Endodermal cell (in vitro differentiated cells): ENCODE data around the gene PRRT3. TPM values are rescaled to one million over a fixed set of nuclear protein-coding genes. Genes with fewer than 3 reads are reported as not detected.

Experiments
- DNase-seq: peaks from one replicate; pipeline ENCODE4 v3.0.0-alpha.2; 2017
- H3K27ac ChIP-seq: 2 replicates; pipeline ENCODE4 v1.5.1; 2013; ENCODE audit warnings: mild to moderate bottlenecking, low read depth, low read length, moderate library complexity
- H3K27me3 ChIP-seq: 2 replicates; pipeline ENCODE4 v1.6.1; 2013; ENCODE audit warnings: mild to moderate bottlenecking, low read length, moderate library complexity; ENCODE audit not compliant: insufficient read depth, control insufficient read depth, poor library complexity, severe bottlenecking
- H3K36me3 ChIP-seq: 2 replicates; pipeline ENCODE4 v1.7.0; 2013; ENCODE audit warnings: mild to moderate bottlenecking, low read length, moderate library complexity; ENCODE audit not compliant: control insufficient read depth, insufficient read depth
- H3K4me1 ChIP-seq: one replicate; pipeline ENCODE4 v1.7.0; 2013; ENCODE audit warnings: low read length; ENCODE audit not compliant: control insufficient read depth, insufficient read depth
- H3K4me3 ChIP-seq: 2 replicates; pipeline ENCODE4 v1.5.1; 2013; ENCODE audit warnings: mild to moderate bottlenecking, low read length, moderate library complexity
- H3K9ac ChIP-seq: 2 replicates; pipeline ENCODE4 v1.6.1; 2013; ENCODE audit warnings: mild to moderate bottlenecking, low read length, moderate library complexity; ENCODE audit not compliant: poor library complexity, severe bottlenecking; ENCODE audit errors: extremely low read depth
- H3K9me3 ChIP-seq: 2 replicates; pipeline ENCODE4 v1.6.1; 2013; ENCODE audit warnings: mild to moderate bottlenecking, low read length, moderate library complexity; ENCODE audit not compliant: control insufficient read depth
- H3K27ac Mint-ChIP-seq: 2 replicates; pipeline ENCODE4 v1.8.0; 2020; ENCODE audit warnings: mixed read lengths
- H3K27me3 Mint-ChIP-seq: 2 replicates; pipeline ENCODE4 v1.8.0; 2021; ENCODE audit warnings: mild to moderate bottlenecking, mixed read lengths; ENCODE audit not compliant: insufficient read depth
- H3K36me3 Mint-ChIP-seq: 2 replicates; pipeline ENCODE4 v1.8.0; 2020; ENCODE audit warnings: low read depth, mixed read lengths
- H3K4me1 Mint-ChIP-seq: 2 replicates; pipeline ENCODE4 v1.8.0; 2020; ENCODE audit warnings: mixed read lengths
- H3K4me3 Mint-ChIP-seq: 2 replicates; pipeline ENCODE4 v1.8.0; 2020; ENCODE audit warnings: mild to moderate bottlenecking, moderate library complexity, mixed read lengths
- H3K9me3 Mint-ChIP-seq: 2 replicates; pipeline ENCODE4 v1.8.0; 2020; ENCODE audit warnings: mild to moderate bottlenecking, mixed read lengths
- CTCF ChIP-seq: fragments of 200-600 bp; sonication (generic); conservative IDR thresholded peaks from 2 replicates; pipeline ENCODE4 v1.5.0; 2021; ENCODE audit warnings: antibody characterized with exemption, mild to moderate bottlenecking
- WGBS, 2 experiments: methylation state at CpG; one replicate each; pipeline versions ENCODE4 v1.1.5 to v1.1.7; 2013; ENCODE audit warnings: missing lambda C conversion rate in 2 of 2, mixed read lengths in 1 of 2; ENCODE audit not compliant: insufficient coverage in 1 of 2, insufficient read length in 1 of 2; 5-methylcytosine and 5-hydroxymethylcytosine counted together
- total RNA-seq, 2 donors: library from RNA; stranded (reverse); fragmentation: NEBNext Ultra II Directional in 1 of 2; extraction: Animal tissue kit (Norgen Biotek cat#: 25700) in 1 of 2; gene quantifications; 2 replicates in 1 of 2; 3 replicates in 1 of 2; pipeline ENCODE4 v1.2.1, GENCODE V29; 2021

Gene PRRT3
- total RNA-seq, 2 donors from 2014 or later: 7.4 to 11.3 TPM

- WGBS, 2 experiments: 87 to 91% methylated on average over 7 to 8 of the region's 8 CpGs
- H3K4me1 Mint-ChIP-seq: peaks cover 12% of the 10 kb centered on the region
- DNase-seq: no peak
Observed at GRCh38 chr3:9911863-9912262, 40.3 kb downstream of the PRRT3 start.

GRCh38 chr3:9909221-9910013, 42.8 kb downstream of the PRRT3 start:
- H3K27me3 Mint-ChIP-seq: peaks cover 1% of the 10 kb centered on the region
- Histone ChIP-seq H3K9me3 (no peaks in the 10 kb centered on the region), H3K9ac (no peak overlapping the region), H3K36me3 (no peaks in the 10 kb centered on the region), H3K27me3 (peaks cover 5% of the 10 kb centered on the region), H3K4me1 (no peaks in the 10 kb centered on the region), H3K4me3 (no peak overlapping the region), H3K27ac (no peak overlapping the region)
- TF ChIP-seq CTCF: no peak
- no peaks in the 10 kb centered on the region for H3K4me1 Mint-ChIP-seq
- H3K9me3 Mint-ChIP-seq: no peaks in the 10 kb centered on the region
- WGBS, 2 experiments: 90 to 93% methylated on average over 4 to 7 of the region's 7 CpGs
- H3K27ac Mint-ChIP-seq: no peak overlapping the region
- no peak for DNase-seq
- H3K4me3 Mint-ChIP-seq: no peak overlapping the region
- H3K36me3 Mint-ChIP-seq: no peaks in the 10 kb centered on the region

More at GRCh38 chr3:9911863-9912262, 40.3 kb downstream of the PRRT3 start:
- no peak overlapping the region for H3K9ac ChIP-seq
- Mint-ChIP-seq H3K9me3 (no peaks in the 10 kb centered on the region), H3K27me3 (no peaks in the 10 kb centered on the region), H3K27ac (no peak overlapping the region), H3K4me3 (no peak overlapping the region), H3K36me3 (no peaks in the 10 kb centered on the region)
- no peak overlapping the region for H3K4me3 ChIP-seq
- no peaks in the 10 kb centered on the region for H3K9me3 ChIP-seq
- TF ChIP-seq CTCF: no peak
- no peaks in the 10 kb centered on the region for H3K4me1 ChIP-seq
- peaks cover 10% of the 10 kb centered on the region for H3K27me3 ChIP-seq
- no peaks in the 10 kb centered on the region for H3K36me3 ChIP-seq
- H3K27ac ChIP-seq: no peak overlapping the region

- H3K27me3 Mint-ChIP-seq: peaks cover 1% of the 10 kb centered on the region
- H3K36me3 Mint-ChIP-seq: no peaks in the 10 kb centered on the region
- Histone ChIP-seq H3K4me3 (no peak overlapping the region), H3K36me3 (no peaks in the 10 kb centered on the region), H3K9me3 (no peaks in the 10 kb centered on the region), H3K27ac (no peak overlapping the region), H3K4me1 (no peaks in the 10 kb centered on the region), H3K9ac (no peak overlapping the region), H3K27me3 (no peaks in the 10 kb centered on the region)
- no peak for TF ChIP-seq CTCF
- H3K9me3 Mint-ChIP-seq: no peaks in the 10 kb centered on the region
- no peak overlapping the region for H3K4me3 Mint-ChIP-seq
- no peak for DNase-seq
- peaks cover 5% of the 10 kb centered on the region for H3K4me1 Mint-ChIP-seq
- no peak overlapping the region for H3K27ac Mint-ChIP-seq
- WGBS, 2 experiments: 83 to 98% methylated on average over 2 to 3 of the region's 3 CpGs
Observed at GRCh38 chr3:9908286-9908685, 43.9 kb downstream of the PRRT3 start.
